Right cardiac atrium (tissue), 5 donors: ENCODE data around the gene CDC42SE2. TPM values are rescaled to one million over a fixed set of nuclear protein-coding genes. Genes with fewer than 3 reads are reported as not detected.

Experiments
- ATAC-seq, 2 donors: fragments of 200-7000 bp; cut with Tn5 transposase; one replicate each; pipeline versions ENCODE4 v1.8.0 to v1.9.1; 2020; ENCODE audit warnings: moderate library complexity in 2 of 2, mild to moderate bottlenecking in 1 of 2
- DNase-seq, 3 donors: peaks; one replicate each; pipeline ENCODE4 v3.0.0-alpha.2; 2020
- H3K27ac ChIP-seq: one replicate; pipeline ENCODE4 v1.5.1; 2013; ENCODE audit warnings: mild to moderate bottlenecking, low read length, control low read depth, moderate library complexity
- H3K27me3 ChIP-seq: one replicate; pipeline ENCODE4 v1.6.1; 2013; ENCODE audit not compliant: control insufficient read depth, insufficient read depth
- H3K4me1 ChIP-seq: one replicate; pipeline ENCODE4 v1.6.1; 2013; ENCODE audit warnings: low read length; ENCODE audit not compliant: control insufficient read depth, insufficient read depth
- H3K4me3 ChIP-seq: one replicate; pipeline ENCODE4 v1.5.1; 2013; ENCODE audit warnings: low read length, control low read depth
- H3K9me3 ChIP-seq: one replicate; pipeline ENCODE4 v1.6.1; 2013; ENCODE audit warnings: low read length; ENCODE audit not compliant: control insufficient read depth
- WGBS: extraction: QIAGEN DNeasy Blood & Tissue Kit; methylation state at CpG from one replicate; pipeline ENCODE4 v1.1.7; 2013; 5-methylcytosine and 5-hydroxymethylcytosine counted together
- intact Hi-C, 4 donors: fragments of 100-400 bp; cut with DNase I; formaldehyde crosslinking; loops; one replicate each; pipeline versions ENCODE4 v1.11.0 to v1.14.0; 2022 to 2023
- polyA plus RNA-seq: library from polyadenylated mRNA; stranded (reverse); fragments of 200-250 nt; gene quantifications from one replicate; pipeline ENCODE4 v1.2.3, GENCODE V29; 2013
- total RNA-seq, 4 donors: library from RNA; stranded (reverse); fragmentation: NEBNext Ultra II Directional; extraction: Animal tissue kit (Norgen Biotek cat#: 25700); gene quantifications; one replicate each; pipeline ENCODE4 v1.2.1, GENCODE V29; 2021
- donor health status: healthy with polysubstance abuse.
- donor health status: DM: no; HTN: yes; CAD: no.
- donor health status: DM: no; HTN: no; CAD: no.
- donor health status: DM: no; HTN: yes; CAD: no; lungs with severe emphysema.
- donor health status: DM: yes; HTN: yes; CAD: no.

CDC42SE2 gene
- total and polyA plus RNA-seq, 5 donors = 7.7 to 14.2 (median 13.2) TPM

- H3K9me3 ChIP-seq = no peaks in the 10 kb centered on the region
- intact Hi-C loops = no loop called here
- no peak overlapping the region for H3K27ac ChIP-seq
- DNase-seq (peak in 2 of 3 donors; percentile 16 to 58), ATAC-seq (peak; percentile 49 to 72)
- H3K27me3 ChIP-seq = no peaks in the 10 kb centered on the region
- H3K4me3 ChIP-seq = no peak overlapping the region
- 73% methylated on average over 6 of the region's 6 CpGs for WGBS
- H3K4me1 ChIP-seq = peaks cover 3% of the 10 kb centered on the region
Observed at GRCh38 chr5:131224387-131225201, 39.3 kb upstream of the CDC42SE2 start.

- no peaks in the 10 kb centered on the region for H3K27me3 ChIP-seq
- H3K27ac ChIP-seq = no peak overlapping the region
- intact Hi-C loops = no loop called here
- ATAC-seq (no peak), DNase-seq (no peak)
- H3K9me3 ChIP-seq = no peaks in the 10 kb centered on the region
- 94% methylated on average over 4 of the region's 4 CpGs for WGBS
- H3K4me1 ChIP-seq = peaks cover 3% of the 10 kb centered on the region
- H3K4me3 ChIP-seq = no peak overlapping the region
Observed at GRCh38 chr5:131225282-131225974, 38.4 kb upstream of the CDC42SE2 start.

DNA sequence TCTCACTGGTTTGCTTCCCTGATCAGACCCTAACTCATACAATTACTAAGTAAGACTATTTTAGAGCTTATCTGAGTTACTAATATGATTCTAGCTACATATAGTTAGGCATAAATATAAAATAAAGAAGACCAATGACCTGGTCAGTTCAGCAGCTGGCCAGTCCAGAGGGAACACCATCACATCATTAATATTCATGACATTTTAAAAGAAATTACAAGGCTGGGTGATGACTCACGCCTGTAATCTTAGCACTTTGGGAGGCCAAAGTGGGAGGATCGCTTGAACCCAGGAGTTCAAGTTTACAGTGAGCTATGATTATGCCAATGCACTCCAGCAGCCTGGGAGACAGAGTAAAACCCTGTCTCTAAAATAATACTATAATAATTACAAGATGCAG lies 37.0 kb upstream of the CDC42SE2 start:
- Histone ChIP-seq H3K4me1 (peaks cover 3% of the 10 kb centered on the region), H3K4me3 (no peak overlapping the region), H3K27ac (no peak overlapping the region), H3K27me3 (no peaks in the 10 kb centered on the region), H3K9me3 (no peaks in the 10 kb centered on the region)
- WGBS = 90% methylated on average over 2 of the region's 2 CpGs
- intact Hi-C loops = no loop called here
- DNase-seq = no peak
- ATAC-seq = no peak

DNA sequence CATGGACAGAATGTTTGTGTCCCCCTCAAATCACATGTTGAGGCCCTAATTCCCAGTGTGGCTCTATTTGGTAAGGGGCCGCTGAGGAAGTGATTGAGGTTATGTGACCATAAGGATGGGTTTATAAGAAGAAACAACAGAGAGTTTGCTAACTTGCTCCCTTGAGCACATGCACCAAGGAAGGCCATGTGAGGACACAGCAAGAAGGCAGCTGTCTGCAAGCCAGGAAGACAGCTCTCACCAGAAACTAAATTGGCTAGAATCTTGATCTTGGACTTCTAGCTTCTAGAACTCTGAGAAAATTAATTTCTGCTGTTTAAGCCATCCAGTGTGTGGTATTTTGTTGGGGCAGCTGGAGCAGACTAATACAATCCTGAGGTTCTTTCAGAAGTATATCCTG lies 35.2 kb upstream of the CDC42SE2 start:
- Histone ChIP-seq H3K4me1 (peaks cover 2% of the 10 kb centered on the region), H3K27me3 (no peaks in the 10 kb centered on the region), H3K4me3 (no peak overlapping the region), H3K9me3 (no peaks in the 10 kb centered on the region), H3K27ac (no peak overlapping the region)
- DNase-seq (no peak), ATAC-seq (peak in 1 of 2 donors; percentile 31)
- 75% methylated on average over 1 of the region's 1 CpG for WGBS
- intact Hi-C loops = no loop called here

GRCh38 chr5:131229623-131230022 lies 34.2 kb upstream of the CDC42SE2 start:
- Histone ChIP-seq H3K27ac (no peak overlapping the region), H3K27me3 (no peaks in the 10 kb centered on the region), H3K4me1 (no peaks in the 10 kb centered on the region), H3K9me3 (no peaks in the 10 kb centered on the region), H3K4me3 (no peak overlapping the region)
- no peak for DNase-seq
- 94% methylated on average over 4 of the region's 4 CpGs for WGBS
- intact Hi-C loops = no loop called here
- no peak for ATAC-seq

DNA sequence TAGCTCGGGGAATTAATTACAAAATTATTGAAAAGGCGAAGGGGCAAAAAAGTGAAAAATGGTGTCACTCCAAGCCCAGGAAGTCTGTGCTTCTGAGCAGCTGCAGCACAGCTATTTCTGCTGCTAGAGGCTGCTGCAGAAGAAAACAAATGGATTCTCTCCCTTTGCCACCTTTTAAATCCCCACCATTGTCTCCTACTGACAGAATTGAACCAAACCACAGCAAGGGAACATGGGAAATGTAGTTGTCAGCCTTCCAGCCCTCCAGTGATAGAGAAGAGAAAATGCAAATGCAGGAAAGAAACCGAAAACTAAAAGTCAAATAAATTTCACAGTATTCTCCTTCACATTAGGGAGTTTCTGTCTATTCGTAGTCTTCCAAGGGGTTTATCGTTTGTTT lies 33.4 kb upstream of the CDC42SE2 start:
- H3K27me3 ChIP-seq = no peaks in the 10 kb centered on the region
- no peaks in the 10 kb centered on the region for H3K9me3 ChIP-seq
- DNase-seq (no peak), ATAC-seq (no peak)
- 84% methylated on average over 5 of the region's 5 CpGs for WGBS
- no peak overlapping the region for H3K27ac ChIP-seq
- intact Hi-C loops = no loop called here
- H3K4me3 ChIP-seq = no peak overlapping the region
- H3K4me1 ChIP-seq = no peaks in the 10 kb centered on the region

DNA sequence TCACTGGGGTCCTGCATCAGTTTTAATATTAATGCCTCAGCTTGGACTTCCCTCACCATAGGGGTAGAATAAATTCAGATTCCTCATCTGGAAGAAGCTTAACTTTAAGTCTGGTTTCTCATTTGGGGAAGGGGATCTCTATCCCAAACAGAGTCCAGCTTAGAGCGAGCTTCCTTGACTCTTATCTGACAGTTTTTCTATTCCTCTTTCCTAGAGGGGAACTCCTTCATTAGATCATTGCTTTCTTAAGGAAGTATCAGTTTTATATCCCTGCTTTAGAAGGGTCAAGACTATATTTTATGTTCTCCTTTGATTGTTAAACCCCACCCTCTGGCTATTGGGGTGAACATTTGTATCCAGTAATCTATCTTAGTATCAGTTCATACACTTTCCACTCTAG lies 24.2 kb upstream of the CDC42SE2 start:
- WGBS = 64% methylated on average over 1 of the region's 1 CpG

GRCh38 chr5:131242728-131243255 lies 21.1 kb upstream of the CDC42SE2 start:
- Histone ChIP-seq H3K27me3 (no peaks in the 10 kb centered on the region), H3K4me1 (no peaks in the 10 kb centered on the region), H3K27ac (no peak overlapping the region), H3K9me3 (no peaks in the 10 kb centered on the region), H3K4me3 (no peak overlapping the region)
- intact Hi-C loops = no loop called here
- ATAC-seq (no peak), DNase-seq (no peak)

More for the DNA sequence above, 24.2 kb upstream of the CDC42SE2 start:
- intact Hi-C loops = no loop called here
- Histone ChIP-seq H3K9me3 (no peaks in the 10 kb centered on the region), H3K4me1 (no peaks in the 10 kb centered on the region), H3K27me3 (no peaks in the 10 kb centered on the region), H3K27ac (no peak overlapping the region), H3K4me3 (no peak overlapping the region)
- DNase-seq = no peak
- no peak for ATAC-seq

GRCh38 chr5:131245312-131245711 lies 18.5 kb upstream of the CDC42SE2 start:
- Histone ChIP-seq H3K27me3 (no peaks in the 10 kb centered on the region), H3K9me3 (no peaks in the 10 kb centered on the region), H3K27ac (no peak overlapping the region), H3K4me3 (no peak overlapping the region), H3K4me1 (no peaks in the 10 kb centered on the region)
- intact Hi-C loops = no loop called here
- DNase-seq (no peak), ATAC-seq (no peak)

GRCh38 chr5:131245948-131246347 lies 17.9 kb upstream of the CDC42SE2 start:
- H3K27me3 ChIP-seq = no peaks in the 10 kb centered on the region
- WGBS = 90% methylated on average over 2 of the region's 2 CpGs
- intact Hi-C loops = no loop called here
- no peak for DNase-seq
- no peak overlapping the region for H3K27ac ChIP-seq
- ATAC-seq = no peak
- no peaks in the 10 kb centered on the region for H3K4me1 ChIP-seq
- no peak overlapping the region for H3K4me3 ChIP-seq
- no peaks in the 10 kb centered on the region for H3K9me3 ChIP-seq

GRCh38 chr5:131246504-131246903 lies 17.3 kb upstream of the CDC42SE2 start:
- H3K9me3 ChIP-seq = no peaks in the 10 kb centered on the region
- H3K4me1 ChIP-seq = no peaks in the 10 kb centered on the region
- no peak for DNase-seq
- 96% methylated on average over 4 of the region's 4 CpGs for WGBS
- intact Hi-C loops = no loop called here
- no peak overlapping the region for H3K27ac ChIP-seq
- no peak for ATAC-seq
- H3K27me3 ChIP-seq = no peaks in the 10 kb centered on the region
- no peak overlapping the region for H3K4me3 ChIP-seq
